ENCODE results near the gene UQCC5.

DNA sequence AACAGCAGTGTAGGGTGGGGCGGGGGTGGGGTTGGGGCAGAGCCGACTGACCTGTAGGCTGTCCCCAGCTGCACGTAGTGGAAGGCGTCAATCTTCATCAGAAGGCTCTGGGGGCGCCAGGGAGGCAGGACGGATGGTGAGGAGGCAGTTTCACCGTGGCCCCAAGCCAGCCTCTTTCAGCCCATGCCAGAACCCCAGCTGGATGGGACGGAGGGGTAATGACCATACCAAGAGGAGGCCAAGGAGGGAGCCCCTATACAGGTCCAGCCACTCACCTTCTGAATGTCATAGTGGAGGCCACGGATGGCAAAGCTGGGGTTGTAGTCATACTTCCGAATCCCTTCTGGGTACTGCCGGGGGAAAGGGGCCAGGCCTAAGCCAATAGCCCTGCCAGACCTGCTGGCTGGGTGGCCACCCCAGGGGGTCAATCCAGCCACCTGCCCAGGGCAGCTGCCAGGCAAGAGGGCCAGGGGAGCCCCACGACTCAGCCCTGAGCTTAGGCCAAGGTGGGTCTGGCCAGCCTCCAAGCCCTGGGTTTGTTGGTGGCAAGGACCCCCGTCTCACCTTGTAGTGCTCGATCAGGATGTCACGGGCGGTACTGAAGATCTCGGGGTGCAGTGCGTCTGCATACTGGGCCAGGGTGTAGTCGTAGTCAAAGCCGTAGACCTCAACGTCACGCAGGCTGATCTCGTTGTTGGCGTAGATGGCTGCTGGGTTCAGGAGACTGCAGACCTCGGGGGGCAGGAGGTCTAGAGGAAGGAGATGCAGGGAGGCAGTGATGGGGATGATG lies 7.6 kb upstream of the UQCC5 start:
- no peak for TF ChIP-seq CTCF (IDR thresholded peaks at IDR 0.05; ENCODE audit: low read depth, low read length, missing input control)
- TF ChIP-seq, protein P1, sequence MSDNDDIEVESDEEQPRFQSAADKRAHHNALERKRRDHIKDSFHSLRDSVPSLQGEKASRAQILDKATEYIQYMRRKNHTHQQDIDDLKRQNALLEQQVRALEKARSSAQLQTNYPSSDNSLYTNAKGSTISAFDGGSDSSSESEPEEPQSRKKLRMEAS (IDR thresholded peaks at IDR 0.05) = no peak
- no peak for TF ChIP-seq EGR1 (IDR thresholded peaks at IDR 0.05; ENCODE audit: low read depth in 2 of 2)
- TF ChIP-seq, protein P2, sequence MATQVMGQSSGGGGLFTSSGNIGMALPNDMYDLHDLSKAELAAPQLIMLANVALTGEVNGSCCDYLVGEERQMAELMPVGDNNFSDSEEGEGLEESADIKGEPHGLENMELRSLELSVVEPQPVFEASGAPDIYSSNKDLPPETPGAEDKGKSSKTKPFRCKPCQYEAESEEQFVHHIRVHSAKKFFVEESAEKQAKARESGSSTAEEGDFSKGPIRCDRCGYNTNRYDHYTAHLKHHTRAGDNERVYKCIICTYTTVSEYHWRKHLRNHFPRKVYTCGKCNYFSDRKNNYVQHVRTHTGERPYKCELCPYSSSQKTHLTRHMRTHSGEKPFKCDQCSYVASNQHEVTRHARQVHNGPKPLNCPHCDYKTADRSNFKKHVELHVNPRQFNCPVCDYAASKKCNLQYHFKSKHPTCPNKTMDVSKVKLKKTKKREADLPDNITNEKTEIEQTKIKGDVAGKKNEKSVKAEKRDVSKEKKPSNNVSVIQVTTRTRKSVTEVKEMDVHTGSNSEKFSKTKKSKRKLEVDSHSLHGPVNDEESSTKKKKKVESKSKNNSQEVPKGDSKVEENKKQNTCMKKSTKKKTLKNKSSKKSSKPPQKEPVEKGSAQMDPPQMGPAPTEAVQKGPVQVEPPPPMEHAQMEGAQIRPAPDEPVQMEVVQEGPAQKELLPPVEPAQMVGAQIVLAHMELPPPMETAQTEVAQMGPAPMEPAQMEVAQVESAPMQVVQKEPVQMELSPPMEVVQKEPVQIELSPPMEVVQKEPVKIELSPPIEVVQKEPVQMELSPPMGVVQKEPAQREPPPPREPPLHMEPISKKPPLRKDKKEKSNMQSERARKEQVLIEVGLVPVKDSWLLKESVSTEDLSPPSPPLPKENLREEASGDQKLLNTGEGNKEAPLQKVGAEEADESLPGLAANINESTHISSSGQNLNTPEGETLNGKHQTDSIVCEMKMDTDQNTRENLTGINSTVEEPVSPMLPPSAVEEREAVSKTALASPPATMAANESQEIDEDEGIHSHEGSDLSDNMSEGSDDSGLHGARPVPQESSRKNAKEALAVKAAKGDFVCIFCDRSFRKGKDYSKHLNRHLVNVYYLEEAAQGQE (IDR thresholded peaks at IDR 0.05) = no peak
- no peak for TF ChIP-seq NR2F2 (IDR thresholded peaks at IDR 0.05)
- no peak for TF ChIP-seq TAF1 (conservative IDR thresholded peaks at IDR 0.05)
- TF ChIP-seq RAD21 (IDR thresholded peaks at IDR 0.05) = no peak
- no peak for TF ChIP-seq FOXA1 (IDR thresholded peaks at IDR 0.05)
- TF ChIP-seq ZBTB33 (IDR thresholded peaks at IDR 0.05) = no peak

Measured in liver (tissue), 3 donors.